H9 (cell line): ENCODE measurements around the gene RAB6B. TPM values are rescaled to one million over a fixed set of nuclear protein-coding genes. Genes with fewer than 3 reads are reported as not detected.

Source experiments
- DNase-seq: peaks from one replicate; pipeline ENCODE4 v3.0.0-alpha.2; 2017
- H2AFZ ChIP-seq: one replicate; pipeline ENCODE4 v1.6.1; 2013; ENCODE audit warnings: mild to moderate bottlenecking, low read length, control low read depth, moderate library complexity
- H2AK5ac ChIP-seq: 2 replicates; pipeline ENCODE4 v1.6.1; 2013; ENCODE audit warnings: low read length, control low read depth, mixed read lengths; ENCODE audit not compliant: insufficient read length
- H2BK120ac ChIP-seq: one replicate; pipeline ENCODE4 v1.6.1; 2013; ENCODE audit warnings: low read depth, mild to moderate bottlenecking, low read length, control low read depth, inconsistent platforms; ENCODE audit not compliant: poor library complexity, severe bottlenecking
- H2BK12ac ChIP-seq: 2 replicates; pipeline ENCODE4 v1.6.1; 2013; ENCODE audit warnings: low read length, control low read depth, mixed read lengths, low read depth; ENCODE audit not compliant: insufficient read length
- H2BK15ac ChIP-seq: 2 replicates; pipeline ENCODE4 v1.6.1; 2013; ENCODE audit warnings: low read depth, low read length, control low read depth
- H2BK20ac ChIP-seq: one replicate; pipeline ENCODE4 v1.6.1; 2013; ENCODE audit warnings: low read depth, mild to moderate bottlenecking, low read length, control low read depth, inconsistent platforms; ENCODE audit not compliant: poor library complexity, severe bottlenecking
- H2BK5ac ChIP-seq: 2 replicates; pipeline ENCODE4 v1.6.1; 2013; ENCODE audit warnings: low read length, control low read depth, mixed read lengths; ENCODE audit not compliant: insufficient read length
- H3K14ac ChIP-seq: 2 replicates; pipeline ENCODE4 v1.6.1; 2013; ENCODE audit warnings: low read length, control low read depth; ENCODE audit not compliant: insufficient read depth
- H3K18ac ChIP-seq: 2 replicates; pipeline ENCODE4 v1.6.1; 2013; ENCODE audit warnings: low read depth, mild to moderate bottlenecking, mixed read lengths, low read length, control low read depth; ENCODE audit not compliant: insufficient read length
- H3K23ac ChIP-seq: 2 replicates; pipeline ENCODE4 v1.6.1; 2013; ENCODE audit warnings: low read length, control low read depth, mixed read lengths, low read depth; ENCODE audit not compliant: insufficient read length
- H3K23me2 ChIP-seq: 2 replicates; pipeline ENCODE4 v1.6.1; 2013; ENCODE audit warnings: low read depth, mild to moderate bottlenecking, mixed read lengths, low read length, control low read depth; ENCODE audit not compliant: insufficient read length, poor library complexity, severe bottlenecking
- H3K27ac ChIP-seq: 2 replicates; pipeline ENCODE4 v1.5.1; 2013; ENCODE audit warnings: low read length, control low read depth, mixed read lengths, low read depth; ENCODE audit not compliant: insufficient read length
- H3K27me3 ChIP-seq: 2 replicates; pipeline ENCODE4 v1.6.1; 2013; ENCODE audit warnings: low read length, control low read depth, inconsistent platforms; ENCODE audit not compliant: insufficient read depth
- H3K4ac ChIP-seq: 2 replicates; pipeline ENCODE4 v1.6.1; 2013; ENCODE audit warnings: low read depth, mild to moderate bottlenecking, control low read depth, inconsistent platforms, low read length, moderate library complexity
- H3K4me1 ChIP-seq: 2 replicates; pipeline ENCODE4 v1.6.1; 2013; ENCODE audit warnings: low read length, control low read depth, inconsistent platforms; ENCODE audit not compliant: insufficient read depth
- H3K4me2 ChIP-seq: 2 replicates; pipeline ENCODE4 v1.6.1; 2013; ENCODE audit warnings: low read length, control low read depth, mixed read lengths; ENCODE audit not compliant: insufficient read length, insufficient read depth
- H3K56ac ChIP-seq: 2 replicates; pipeline ENCODE4 v1.6.1; 2013; ENCODE audit warnings: low read depth, mild to moderate bottlenecking, mixed read lengths, low read length, control low read depth; ENCODE audit not compliant: insufficient read length
- H3K79me1 ChIP-seq: 2 replicates; pipeline ENCODE4 v1.6.1; 2013; ENCODE audit warnings: low read depth, mild to moderate bottlenecking, moderate library complexity, low read length, control low read depth, inconsistent platforms; ENCODE audit not compliant: insufficient read depth, poor library complexity, severe bottlenecking
- H3K79me2 ChIP-seq: 2 replicates; pipeline ENCODE4 v1.6.1; 2013; ENCODE audit warnings: low read length, control low read depth, inconsistent platforms; ENCODE audit not compliant: insufficient read depth
- H3K9ac ChIP-seq: 2 replicates; pipeline ENCODE4 v1.6.1; 2013; ENCODE audit warnings: low read length, control low read depth, mixed read lengths; ENCODE audit not compliant: insufficient read length; ENCODE audit errors: extremely low read depth
- H3K9me3 ChIP-seq: one replicate; pipeline ENCODE4 v1.6.1; 2013; ENCODE audit warnings: low read depth, low read length, inconsistent platforms; ENCODE audit not compliant: control insufficient read depth
- H3T11ph ChIP-seq: one replicate; pipeline ENCODE4 v1.6.1; 2013; ENCODE audit warnings: mild to moderate bottlenecking, low read length, control low read depth, inconsistent platforms
- H4K20me1 ChIP-seq: one replicate; pipeline ENCODE4 v1.6.1; 2013; ENCODE audit not compliant: control insufficient read depth, insufficient read length, insufficient read depth
- H4K5ac ChIP-seq: 2 replicates; pipeline ENCODE4 v1.6.1; 2013; ENCODE audit warnings: low read depth, mild to moderate bottlenecking, mixed read lengths, low read length, control low read depth; ENCODE audit not compliant: insufficient read length
- H4K8ac ChIP-seq: replicated peaks from 2 replicates; pipeline ENCODE4 v1.6.1; 2013; ENCODE audit warnings: low read length, control low read depth, mixed read lengths, low read depth; ENCODE audit not compliant: insufficient read length
- H4K91ac ChIP-seq: 2 replicates; pipeline ENCODE4 v1.6.1; 2013; ENCODE audit warnings: low read depth, mild to moderate bottlenecking, moderate library complexity, mixed read lengths, low read length, control low read depth; ENCODE audit not compliant: insufficient read length
- H3K27ac Mint-ChIP-seq, 3 experiments: 2 replicates in 2 of 3; 3 replicates in 1 of 3; pipeline ENCODE4 v1.8.0; 2020 to 2021; ENCODE audit warnings: mixed read lengths in 3 of 3, mild to moderate bottlenecking in 1 of 3, moderate library complexity in 1 of 3
- H3K27me3 Mint-ChIP-seq: 2 replicates; pipeline ENCODE4 v1.8.0; 2021; ENCODE audit warnings: low read depth, mild to moderate bottlenecking, moderate library complexity, mixed read lengths
- H3K36me3 Mint-ChIP-seq, 3 experiments: 2 replicates in 2 of 3; 3 replicates in 1 of 3; pipeline ENCODE4 v1.8.0; 2020 to 2021; ENCODE audit warnings: low read depth in 3 of 3, mixed read lengths in 3 of 3; ENCODE audit not compliant: insufficient read depth in 1 of 3
- H3K4me1 Mint-ChIP-seq, 2 experiments: 2 replicates each; pipeline ENCODE4 v1.8.0; 2020; ENCODE audit warnings: mixed read lengths in 2 of 2
- H3K4me3 Mint-ChIP-seq, 2 experiments: 2 replicates in 1 of 2; 3 replicates in 1 of 2; pipeline ENCODE4 v1.8.0; 2020 to 2021; ENCODE audit warnings: mild to moderate bottlenecking in 2 of 2, mixed read lengths in 2 of 2, moderate library complexity in 1 of 2
- H3K9me3 Mint-ChIP-seq, 2 experiments: 2 replicates in 1 of 2; 3 replicates in 1 of 2; pipeline ENCODE4 v1.8.0; 2020; ENCODE audit warnings: mild to moderate bottlenecking in 2 of 2, mixed read lengths in 2 of 2, moderate library complexity in 1 of 2
- CTCF ChIP-seq: fragments of 200-600 bp; sonication (generic); conservative IDR thresholded peaks from 3 replicates; pipeline ENCODE4 v1.8.0; 2021; ENCODE audit warnings: antibody characterized with exemption, mild to moderate bottlenecking
- WGBS: extraction: QIAGEN DNeasy Blood & Tissue Kit; methylation state at CpG from one replicate; pipeline ENCODE4 v1.1.7; 2013; ENCODE audit warnings: missing lambda C conversion rate, low lambda C conversion rate, mixed read lengths; ENCODE audit not compliant: insufficient read length; ENCODE audit errors: extremely low coverage; 5-methylcytosine and 5-hydroxymethylcytosine counted together
- total RNA-seq: library from RNA; stranded (reverse); gene quantifications from 2 replicates; pipeline ENCODE4 v1.2.1, GENCODE V29; 2021

The RAB6B gene
- total RNA-seq, 1 experiment from 2014 or later: 12.3 TPM

GRCh38 chr3:133804896-133805295 lies 90.8 kb downstream of the RAB6B start:
- H4K91ac ChIP-seq: no peak overlapping the region
- no peak overlapping the region for H2BK5ac ChIP-seq
- H3K27me3 ChIP-seq: no peaks in the 10 kb centered on the region
- H3K14ac ChIP-seq: no peak overlapping the region
- no peak overlapping the region for H3K4ac ChIP-seq
- H3K9ac ChIP-seq: no peak overlapping the region
- no CpG with 5 or more reads among the region's 4 CpGs for WGBS
- no peaks in the 10 kb centered on the region for H4K20me1 ChIP-seq
- H3T11ph ChIP-seq: no peak overlapping the region
- no peak overlapping the region for H3K23ac ChIP-seq
- Mint-ChIP-seq H3K27me3 (peaks cover 26% of the 10 kb centered on the region), H3K4me1 (peaks cover 12% of the 10 kb centered on the region in 2 experiments), H3K4me3 (peak overlapping the region; percentile 92 to 97; a peak in 4 of 5 replicates), H3K9me3 (no peaks in the 10 kb centered on the region), H3K36me3 (peaks cover 10 to 26% (median 20%) of the 10 kb centered on the region in 3 experiments; a peak in 6 of 7 replicates), H3K27ac (no peak overlapping the region)
- H4K8ac ChIP-seq: no peak overlapping the region
- H3K23me2 ChIP-seq: peaks cover 5% of the 10 kb centered on the region
- no peak for TF ChIP-seq CTCF
- no peak overlapping the region for H4K5ac ChIP-seq
- no peaks in the 10 kb centered on the region for H3K79me1 ChIP-seq
- H3K79me2 ChIP-seq: peaks cover 2% of the 10 kb centered on the region; the same call in 1 of the 2 replicates
- no peak overlapping the region for H2BK120ac ChIP-seq
- H2BK20ac ChIP-seq: no peak overlapping the region
- DNase-seq: no peak
- H2AK5ac ChIP-seq: no peak overlapping the region
- no peak overlapping the region for H2BK15ac ChIP-seq
- no peaks in the 10 kb centered on the region for H3K4me1 ChIP-seq
- no peak overlapping the region for H3K18ac ChIP-seq
- H3K56ac ChIP-seq: no peak overlapping the region
- H3K27ac ChIP-seq: no peak overlapping the region
- peak overlapping the region; percentile 99 for H2AFZ ChIP-seq
- H2BK12ac ChIP-seq: no peak overlapping the region
- no peaks in the 10 kb centered on the region for H3K9me3 ChIP-seq
- H3K4me2 ChIP-seq: peak overlapping the region; percentile 69
